Endothelial cell of hepatic sinusoid (primary cell): ENCODE measurements around the gene PAIP1.
"Not testable (repeated sequence)": the region's sequence is repeated elsewhere in the genome, so short reads cannot be mapped to it uniquely, and the experiment has no call there.

ENCODE experiments used
- in situ Hi-C: cut with HindIII; loops from 2 replicates; pipeline ENCODE4 v1.10.0; 2017; ENCODE audit warnings: low sequenced_read_pairs

Gene PAIP1

DNA sequence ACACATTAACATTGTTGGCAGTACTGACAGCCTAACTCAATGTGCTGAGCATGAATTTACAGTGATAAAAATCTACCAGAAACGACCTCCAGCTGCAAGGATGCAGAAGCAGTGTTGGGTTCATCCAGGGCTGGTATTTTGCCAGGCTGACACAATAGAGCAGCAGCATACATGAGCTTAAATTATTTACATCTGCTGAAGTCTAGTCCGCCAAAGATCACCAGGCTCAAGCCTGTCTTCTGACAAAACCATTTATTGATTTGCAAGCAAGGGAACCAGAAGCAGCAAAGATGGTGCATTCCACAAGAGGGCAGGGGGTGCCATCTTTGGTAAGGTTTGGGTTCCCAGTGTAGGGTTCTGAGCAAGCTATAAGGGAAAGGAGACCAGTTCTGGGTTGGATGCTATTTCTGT, 33.2 kb downstream of the PAIP1 start:
- in situ Hi-C loops: no loop called here

DNA sequence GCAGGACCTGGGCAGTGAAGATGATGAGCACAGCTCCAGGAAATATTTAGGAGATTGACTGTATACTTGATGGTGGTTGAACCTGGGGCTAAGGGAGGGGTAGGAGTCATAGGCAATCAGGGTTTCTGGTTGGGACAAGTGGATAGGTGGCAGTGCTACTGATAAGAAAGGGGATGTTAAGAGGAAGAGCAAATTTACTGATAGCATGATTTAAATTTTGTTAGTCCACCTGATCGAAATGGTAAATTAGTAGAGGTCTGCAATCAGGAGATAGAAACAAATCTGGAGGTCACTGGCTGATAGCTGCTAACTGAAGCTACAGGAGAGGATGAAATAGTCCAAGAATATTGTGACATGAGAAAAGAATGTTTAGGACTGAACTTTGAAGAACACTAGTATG, 36.3 kb downstream of the PAIP1 start:
- in situ Hi-C loops: no loop called here

DNA sequence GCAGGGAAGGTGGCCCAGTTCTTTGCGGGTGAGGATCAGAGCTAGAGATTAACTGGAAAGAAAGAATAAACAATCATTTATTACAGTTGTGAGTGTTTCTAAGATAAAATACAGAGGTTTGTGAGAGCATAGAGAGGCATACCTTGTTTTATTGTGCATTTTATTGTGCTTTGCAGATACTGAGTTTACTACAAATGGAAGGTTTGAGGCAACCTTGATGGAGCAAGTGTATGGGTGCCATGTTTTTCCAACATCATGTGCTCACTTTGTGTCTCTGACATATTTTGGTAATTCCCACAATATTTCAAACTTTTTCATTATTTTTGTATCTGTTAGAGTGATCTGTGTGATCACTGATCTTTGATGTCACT, 41.2 kb downstream of the PAIP1 start:
- in situ Hi-C loops: no loop called here

DNA sequence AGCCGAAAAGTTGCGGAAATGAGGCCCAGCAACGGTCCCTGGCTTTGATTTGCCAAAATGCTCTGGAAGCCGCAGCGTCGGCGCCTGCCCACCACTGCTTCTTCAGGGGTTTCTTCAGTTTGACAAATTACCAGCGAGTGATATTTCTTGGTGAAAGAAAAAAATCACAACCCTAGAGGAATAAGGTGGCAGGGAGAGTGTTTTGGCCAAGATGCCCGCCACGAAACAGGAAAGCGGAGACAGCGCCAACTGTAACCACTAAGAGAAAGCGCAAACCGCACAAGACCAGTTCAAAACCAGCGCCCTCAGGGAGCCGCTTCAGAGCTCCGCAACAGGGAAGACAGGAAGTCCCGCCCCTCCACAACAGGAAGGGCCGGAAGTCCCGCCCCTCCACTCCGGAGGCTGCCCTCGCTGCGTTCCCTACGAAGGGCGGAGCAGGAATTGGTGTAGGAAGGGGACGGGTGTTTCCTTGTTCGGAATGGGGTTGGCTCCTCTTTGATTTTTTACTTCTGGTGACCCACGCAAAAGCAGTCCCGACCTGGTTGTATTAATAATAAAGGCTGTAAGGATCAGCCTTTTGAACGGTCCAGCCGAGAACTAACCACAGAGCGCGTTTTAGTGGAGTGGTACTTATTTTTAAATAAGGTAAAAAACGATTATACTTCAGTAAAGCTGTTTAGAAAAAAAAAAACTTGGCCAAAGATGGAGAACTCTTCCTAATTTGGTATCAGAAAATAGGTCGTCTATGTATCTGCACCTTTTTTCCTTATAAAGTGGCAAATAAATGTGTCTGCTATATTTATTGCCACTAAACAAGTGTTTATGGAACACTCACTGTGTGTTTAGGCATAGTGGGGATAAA, 41.8 kb downstream of the PAIP1 start, which contains the start of gene C5orf34:
Gene C5orf34 (minus strand): TSS at position 333 of the 862 bp plus-strand sequence. CDS start 5,809 bp downstream, outside the sequence.
- in situ Hi-C loops: no loop called here

DNA sequence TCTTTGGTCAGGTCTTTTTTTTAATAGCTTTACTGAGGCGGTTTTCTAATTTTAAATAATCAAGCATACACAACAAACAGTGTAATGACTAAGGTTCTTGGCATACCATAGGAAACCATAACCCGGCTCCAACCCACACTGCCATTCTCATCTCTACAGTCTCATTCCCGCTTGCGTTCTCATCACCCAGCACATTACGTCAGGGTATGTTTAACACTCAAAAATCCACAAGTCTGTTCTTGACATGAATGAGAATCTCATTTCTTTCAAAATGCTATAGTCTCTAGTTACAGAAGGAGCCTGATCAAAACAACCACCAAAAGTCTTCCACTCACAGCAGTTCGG, 42.4 kb downstream of the PAIP1 start:
- in situ Hi-C loops: no loop called here

DNA sequence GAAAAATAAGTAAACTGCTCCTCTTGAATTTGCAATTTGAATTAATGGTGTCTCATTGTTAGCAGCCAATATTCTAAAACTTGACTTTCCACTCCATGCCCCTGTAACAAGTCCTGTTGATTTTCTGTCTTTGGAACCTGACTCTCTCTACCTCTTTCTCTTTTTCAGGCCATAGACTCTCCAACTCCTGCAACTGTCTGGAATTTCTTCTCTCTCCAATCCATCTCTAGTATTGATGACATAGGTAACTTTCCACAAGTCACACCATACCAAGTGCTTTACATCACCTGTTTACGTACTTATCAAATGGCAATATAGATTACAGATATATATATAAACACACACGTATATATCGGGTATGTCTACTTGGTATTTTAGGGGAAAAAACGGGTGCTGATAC, 42.9 kb downstream of the PAIP1 start:
- in situ Hi-C loops: no loop called here

DNA sequence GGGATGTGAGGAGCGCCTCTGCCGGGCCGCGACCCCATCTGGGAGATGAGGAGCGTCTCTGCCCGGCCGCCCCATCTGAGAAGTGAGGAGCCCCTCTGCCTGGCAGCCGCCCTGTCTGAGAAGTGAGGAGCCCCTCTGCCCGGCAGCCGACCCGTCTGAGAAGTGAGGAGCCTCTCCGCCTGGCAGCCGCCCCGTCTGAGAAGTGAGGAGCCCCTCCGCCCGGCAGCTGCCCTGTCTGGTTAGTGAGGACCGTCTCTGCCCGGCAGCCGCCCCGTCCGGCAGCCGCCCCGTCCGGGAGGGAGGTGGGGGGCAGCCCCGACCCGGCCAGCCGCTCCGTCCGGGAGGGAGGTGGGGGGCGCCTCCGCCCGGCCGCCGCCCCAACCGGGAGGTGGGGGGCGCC, 45.8 kb downstream of the PAIP1 start:
- in situ Hi-C loops: not testable (repeated sequence)

DNA sequence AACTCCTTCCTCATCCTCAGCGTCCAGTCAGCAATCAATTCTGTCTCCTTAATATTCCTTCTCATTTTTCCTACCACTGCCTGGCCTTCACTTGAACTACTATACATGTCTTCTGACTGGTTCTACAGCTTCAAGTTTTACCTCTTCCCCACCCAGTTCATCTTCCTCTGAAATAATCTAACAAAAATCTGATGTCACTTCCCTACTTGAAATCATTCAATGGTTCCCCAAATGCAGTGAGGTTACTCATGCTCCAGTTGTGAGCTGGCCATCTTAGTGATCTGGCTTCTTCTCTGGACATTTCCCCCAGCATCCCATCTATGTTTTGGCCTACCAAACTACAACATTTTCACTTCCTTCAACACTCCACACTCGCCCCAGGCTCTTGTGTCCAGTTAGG, 58.3 kb downstream of the PAIP1 start:
- in situ Hi-C loops: no loop called here

DNA sequence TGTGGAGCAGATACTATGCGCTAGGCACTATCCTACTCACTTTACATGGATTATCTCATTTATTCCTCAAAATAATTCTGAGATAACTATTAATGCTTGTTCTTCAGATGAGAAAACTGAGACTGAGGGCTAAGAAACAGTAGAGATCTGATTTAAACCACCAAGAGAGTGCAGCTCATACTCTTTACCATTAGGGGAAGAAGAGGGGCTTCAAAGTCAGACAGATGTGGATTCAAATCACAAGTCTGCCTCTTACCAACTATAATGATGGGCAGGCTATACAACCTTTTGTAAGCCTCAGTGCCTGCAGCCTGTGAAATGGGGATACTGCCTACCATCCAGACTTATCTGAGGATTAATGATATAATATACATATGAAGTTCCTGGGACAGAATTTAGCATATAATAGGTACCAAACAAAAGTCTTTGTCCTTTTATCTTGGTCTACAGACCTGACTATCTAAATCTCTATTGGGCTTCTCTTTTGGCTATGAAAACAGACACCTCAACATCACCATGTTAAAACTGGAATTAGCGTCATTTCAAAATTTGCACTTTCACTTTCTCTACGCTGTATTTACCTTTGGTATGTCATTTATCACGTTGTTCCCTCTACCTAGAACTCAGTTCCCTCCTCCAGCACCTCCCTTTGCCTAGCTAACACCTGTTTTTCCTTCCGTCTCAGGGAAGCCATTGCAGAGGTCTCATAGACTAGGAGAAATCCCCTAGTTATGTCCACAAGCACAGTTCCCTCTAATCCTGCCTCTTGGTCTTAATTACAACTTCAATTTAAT, 59.4 kb downstream of the PAIP1 start:
- in situ Hi-C loops: no loop called here

DNA sequence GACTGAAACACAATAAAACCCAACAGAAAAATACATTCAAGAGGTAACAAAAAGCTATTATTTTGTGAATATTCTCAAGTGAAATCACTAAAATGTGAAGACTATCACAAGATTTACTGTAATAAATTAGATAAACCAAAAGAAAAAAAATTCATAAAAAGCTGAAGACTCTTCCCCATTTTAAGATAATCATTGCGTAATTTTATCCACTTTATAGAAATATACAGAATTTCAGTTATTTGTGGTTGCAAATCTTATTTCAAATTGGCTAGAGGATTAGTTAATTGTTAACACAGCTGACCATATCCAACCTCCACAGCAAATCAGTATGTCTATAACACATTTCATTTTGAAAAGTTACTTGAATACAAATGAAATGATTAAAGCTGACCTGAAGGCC, 65.6 kb downstream of the PAIP1 start:
- in situ Hi-C loops: no loop called here

DNA sequence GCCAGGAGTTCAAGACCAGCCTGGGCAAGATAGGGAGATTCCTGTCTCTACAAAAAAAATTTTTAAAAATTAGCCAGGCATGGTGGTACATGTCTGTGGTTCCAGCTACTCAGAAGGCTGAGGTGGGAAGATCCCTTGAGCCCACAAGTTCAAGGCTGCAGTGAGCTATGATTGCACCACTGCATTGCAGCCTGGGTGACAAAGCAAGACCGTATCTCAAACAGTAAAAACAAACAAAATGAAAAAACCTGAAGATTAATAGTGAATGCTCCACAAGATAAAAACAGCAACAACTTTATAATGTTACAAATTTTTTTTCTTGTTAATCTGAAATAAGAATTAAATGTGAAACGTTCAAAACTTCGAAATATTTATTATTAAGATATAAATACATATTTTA, 70.5 kb downstream of the PAIP1 start:
- in situ Hi-C loops: no loop called here

DNA sequence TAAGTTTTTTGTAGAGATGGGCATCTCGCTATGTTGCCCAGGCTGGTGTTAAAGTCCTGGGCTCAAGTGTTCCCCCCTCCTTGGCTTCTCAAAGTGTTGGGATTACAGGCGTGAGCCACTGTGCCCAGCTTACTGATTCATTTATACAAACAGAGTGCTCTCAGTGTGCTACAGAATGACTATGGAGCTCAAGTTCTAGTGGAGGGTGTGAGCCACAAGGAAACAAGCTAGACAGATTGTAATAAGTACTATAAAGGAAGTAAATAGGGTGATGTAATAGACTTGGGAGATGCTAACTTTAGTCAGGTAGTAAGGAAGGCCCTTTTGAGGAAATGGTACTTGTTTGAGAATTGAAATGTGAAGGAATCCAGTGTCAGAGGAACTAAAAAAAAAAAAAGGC, 71.5 kb downstream of the PAIP1 start:
- in situ Hi-C loops: no loop called here

DNA sequence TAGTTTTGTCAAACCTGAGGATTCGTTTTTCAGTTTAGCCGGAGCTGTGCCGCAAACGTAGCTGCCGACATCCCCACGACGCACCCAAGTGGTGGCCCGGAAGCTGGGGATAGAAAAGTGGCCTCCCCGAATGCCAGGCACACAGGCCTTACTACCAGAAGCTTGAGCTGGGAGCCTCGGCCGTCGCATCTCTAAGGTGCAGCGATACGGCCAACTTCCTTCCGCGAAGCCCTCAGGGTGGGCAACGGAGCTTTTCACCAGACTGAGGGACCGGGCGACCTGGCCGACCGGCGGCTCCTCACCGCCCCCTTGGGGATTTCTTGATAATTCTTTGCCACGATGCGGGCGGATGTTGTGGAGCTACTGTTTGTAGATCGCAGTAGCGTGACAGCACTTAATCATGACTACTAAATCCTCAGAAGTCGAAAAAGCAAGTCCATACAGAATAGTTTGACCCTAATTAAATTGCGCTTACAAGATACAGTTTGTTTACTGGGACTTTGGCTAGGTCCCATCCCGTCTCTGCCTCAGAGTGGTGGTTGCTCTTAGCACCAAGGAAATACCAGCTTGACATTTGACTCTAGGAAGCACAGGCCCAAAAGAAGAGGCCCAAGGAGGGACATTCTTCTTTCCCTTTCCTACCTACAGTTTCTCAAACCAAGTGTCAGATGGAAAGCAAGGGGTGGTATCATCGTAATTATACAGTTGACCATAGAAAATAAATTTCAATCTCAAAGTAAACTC, 72.6 kb downstream of the PAIP1 start:
- in situ Hi-C loops: no loop called here

DNA sequence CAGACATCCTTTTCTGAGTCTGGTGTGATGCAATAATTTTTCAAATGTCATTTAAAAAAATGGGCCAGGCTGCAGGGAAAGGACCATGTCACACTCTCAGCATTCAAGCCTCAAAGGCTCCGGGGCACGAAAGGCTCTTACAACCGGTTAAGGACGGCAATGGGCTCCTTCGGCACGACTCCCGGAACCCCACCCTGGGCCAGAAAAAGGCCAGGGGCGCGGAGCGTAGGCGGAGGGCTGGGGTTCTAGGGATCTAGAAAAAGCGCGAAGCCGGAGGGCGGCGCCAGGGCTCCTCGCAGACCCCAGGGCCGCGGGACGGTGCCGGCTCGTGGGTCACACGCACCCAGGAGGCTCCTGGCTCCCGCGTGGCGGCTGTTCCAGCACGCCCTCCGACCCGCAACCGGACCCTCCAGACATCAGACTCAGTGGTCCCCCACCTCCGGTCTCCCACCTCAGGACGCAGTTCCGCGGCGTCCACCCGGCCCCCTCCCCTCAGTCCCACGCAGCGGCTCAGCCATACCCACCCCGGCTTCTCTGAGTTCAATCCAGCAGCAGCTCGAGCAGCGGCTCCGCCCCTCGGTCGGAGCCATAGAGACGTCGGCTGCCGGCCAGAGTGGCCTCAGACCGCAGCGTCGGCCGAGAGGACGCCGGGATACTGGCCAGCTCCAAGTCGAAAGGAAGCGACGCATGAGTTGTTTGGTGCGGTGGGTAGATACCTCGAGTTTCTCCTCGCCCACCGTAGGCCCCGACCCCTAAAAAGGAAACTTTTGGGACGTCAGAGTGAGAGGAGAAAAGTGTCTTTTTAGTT, 73.4 kb downstream of the PAIP1 start, which contains the start of gene TMEM267:
Gene TMEM267 (minus strand): TSS at position 568 of the 808 bp plus-strand sequence. CDS start 29,896 bp downstream, outside the sequence.
- in situ Hi-C loops: no loop called here

DNA sequence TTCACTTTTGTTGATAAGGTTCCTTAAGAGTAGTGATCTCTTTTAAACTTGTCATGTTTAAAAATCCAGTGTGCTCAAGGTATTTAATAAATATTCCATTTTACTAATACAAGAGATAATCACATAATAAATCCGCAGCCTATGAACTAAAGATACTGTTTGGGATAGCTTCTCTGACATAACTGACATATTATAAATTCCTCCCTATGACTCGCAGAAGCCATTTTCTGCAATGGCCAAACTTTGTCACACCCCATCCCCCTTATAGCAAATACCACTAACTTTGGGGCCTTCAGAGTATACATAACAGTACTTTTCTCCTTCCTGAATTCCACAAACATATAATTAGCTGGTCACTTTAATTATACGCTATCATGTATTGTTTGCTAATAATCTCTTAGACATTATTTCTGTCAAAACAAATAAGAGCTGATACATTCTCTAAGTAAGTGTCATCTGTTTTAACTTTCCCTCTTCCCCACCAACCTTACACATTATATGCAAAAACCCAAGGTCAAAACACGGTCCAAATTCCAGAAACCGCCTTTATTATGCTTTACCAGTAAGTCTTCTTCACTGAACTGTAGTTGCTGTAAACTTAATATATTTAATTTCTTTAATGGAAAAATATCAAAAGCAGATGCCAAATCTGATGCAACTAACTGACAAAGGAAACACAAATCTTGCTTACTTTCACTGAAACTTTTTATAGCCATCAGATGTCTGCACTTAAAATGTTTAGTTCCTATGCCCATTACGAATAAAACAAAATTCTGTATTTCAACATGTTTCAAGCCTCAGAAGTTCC, 74.2 kb downstream of the PAIP1 start:
- in situ Hi-C loops: no loop called here
